Measurements from ENCODE around the gene CENPL. TPM values are rescaled to one million over a fixed set of nuclear protein-coding genes. Genes with fewer than 3 reads are reported as not detected.

The CENPL gene
- total and polyA plus RNA-seq, 10 of the 15 experiments (the other 5 are each of a cell fraction or from before 2014, with no cell fraction given) = 14.9 to 32.1 (median 24.5) TPM

GRCh38 chr1:173857363-173857917 is 32.8 kb upstream of the CENPL start (continued):
- TF ChIP-seq, protein P1, sequence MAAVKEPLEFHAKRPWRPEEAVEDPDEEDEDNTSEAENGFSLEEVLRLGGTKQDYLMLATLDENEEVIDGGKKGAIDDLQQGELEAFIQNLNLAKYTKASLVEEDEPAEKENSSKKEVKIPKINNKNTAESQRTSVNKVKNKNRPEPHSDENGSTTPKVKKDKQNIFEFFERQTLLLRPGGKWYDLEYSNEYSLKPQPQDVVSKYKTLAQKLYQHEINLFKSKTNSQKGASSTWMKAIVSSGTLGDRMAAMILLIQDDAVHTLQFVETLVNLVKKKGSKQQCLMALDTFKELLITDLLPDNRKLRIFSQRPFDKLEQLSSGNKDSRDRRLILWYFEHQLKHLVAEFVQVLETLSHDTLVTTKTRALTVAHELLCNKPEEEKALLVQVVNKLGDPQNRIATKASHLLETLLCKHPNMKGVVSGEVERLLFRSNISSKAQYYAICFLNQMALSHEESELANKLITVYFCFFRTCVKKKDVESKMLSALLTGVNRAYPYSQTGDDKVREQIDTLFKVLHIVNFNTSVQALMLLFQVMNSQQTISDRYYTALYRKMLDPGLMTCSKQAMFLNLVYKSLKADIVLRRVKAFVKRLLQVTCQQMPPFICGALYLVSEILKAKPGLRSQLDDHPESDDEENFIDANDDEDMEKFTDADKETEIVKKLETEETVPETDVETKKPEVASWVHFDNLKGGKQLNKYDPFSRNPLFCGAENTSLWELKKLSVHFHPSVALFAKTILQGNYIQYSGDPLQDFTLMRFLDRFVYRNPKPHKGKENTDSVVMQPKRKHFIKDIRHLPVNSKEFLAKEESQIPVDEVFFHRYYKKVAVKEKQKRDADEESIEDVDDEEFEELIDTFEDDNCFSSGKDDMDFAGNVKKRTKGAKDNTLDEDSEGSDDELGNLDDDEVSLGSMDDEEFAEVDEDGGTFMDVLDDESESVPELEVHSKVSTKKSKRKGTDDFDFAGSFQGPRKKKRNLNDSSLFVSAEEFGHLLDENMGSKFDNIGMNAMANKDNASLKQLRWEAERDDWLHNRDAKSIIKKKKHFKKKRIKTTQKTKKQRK (IDR thresholded peaks at IDR 0.05; ENCODE audit: low read depth, low read length) = no peak
- no peak for TF ChIP-seq EP300 (IDR thresholded peaks at IDR 0.05; ENCODE audit: borderline replicate concordance in 1 of 2, control insufficient read depth in 1 of 2, low read depth in 2 of 2, low read length in 2 of 2)
- TF ChIP-seq SPI1 (IDR thresholded peaks at IDR 0.05; ENCODE audit: borderline replicate concordance, insufficient read depth, low read depth, low read length) = no peak

- no peak for FAIRE-seq
- CTCF ChIA-PET = no interaction called here
- Histone ChIP-seq H3K4me2 (ENCODE audit: control insufficient read depth, insufficient read depth) (no peak overlapping the region), H3K79me2 (ENCODE audit: control insufficient read depth, insufficient read depth, low read length) (no peaks in the 10 kb centered on the region), H4K20me1 (ENCODE audit: control insufficient read depth, insufficient read depth) (no peaks in the 10 kb centered on the region), H3K27ac (ENCODE audit: control insufficient read depth, insufficient read depth) (no peak overlapping the region), H3K27me3 (replicated peaks in 1 of 2; ENCODE audit: control insufficient read depth in 2 of 2, insufficient read depth in 2 of 2, low read length in 1 of 2) (no peaks in the 10 kb centered on the region), H3K4me3 (no peak overlapping the region), H3K4me1 (ENCODE audit: control insufficient read depth, insufficient read depth, low read length) (no peaks in the 10 kb centered on the region), H2AFZ (ENCODE audit: control insufficient read depth, low read depth, low read length) (no peak overlapping the region), H3K36me3 (ENCODE audit: control insufficient read depth in 2 of 2, insufficient read depth in 2 of 2, low read length in 1 of 2) (peaks cover 1 to 12% of the 10 kb centered on the region in 2 experiments), H3K9ac (ENCODE audit: control insufficient read depth, insufficient read depth, low read length) (no peak overlapping the region), H3K9me3 (replicated peaks; ENCODE audit: control insufficient read depth, insufficient read depth, low read length) (no peaks in the 10 kb centered on the region)
- in situ Hi-C loops (cut with MboI) = no loop called here
- RAD21 ChIA-PET (ENCODE audit: unreplicated experiment) = no interaction called here
- 100% methylated on average over 2 of the region's 2 CpGs for WGBS (ENCODE audit: insufficient coverage, insufficient replicate concordance, low lambda C conversion rate, missing lambda C conversion rate)
- POLR2A ChIA-PET = no interaction called here
- SMC1A ChIA-PET (ENCODE audit: uncharacterized antibody, unreplicated experiment) = interaction anchor here (0.8 kb wide), 1 partner anchor 34 kb away, joined by 3 read pairs; no protein-coding TSS in a partner anchor
- intact Hi-C loops (cut with micrococcal nuclease; ENCODE audit: unreplicated experiment) = no loop called here
- BruUV-seq (replicated peaks) = no TSS peak
- no peak for DNase-seq (ENCODE audit: low read depth, low spot score)
- TF ChIP-seq SREBF2 (IDR thresholded peaks at IDR 0.05; ENCODE audit: low read length) (no peak), KAT2A (conservative IDR thresholded peaks at IDR 0.05; ENCODE audit: control insufficient read depth, low read depth, low read length) (no peak), FOXK2 (IDR thresholded peaks at IDR 0.05) (no peak), BHLHE40 (IDR thresholded peaks at IDR 0.05; ENCODE audit: borderline replicate concordance in 1 of 2, low read depth in 2 of 2, low read length in 1 of 2) (no peak), NFYA (IDR thresholded peaks at IDR 0.05; ENCODE audit: borderline replicate concordance, low read depth, low read length) (no peak), NFIC (IDR thresholded peaks at IDR 0.05; ENCODE audit: low read depth, low read length) (no peak), E2F8 (IDR thresholded peaks at IDR 0.05; ENCODE audit: low read depth, partially characterized antibody) (no peak), MYC (IDR thresholded peaks at IDR 0.05; ENCODE audit: insufficient read depth, insufficient read length, insufficient replicate concordance, low read length, severe bottlenecking) (no peak), MEF2B (IDR thresholded peaks at IDR 0.05; ENCODE audit: partially characterized antibody, poor library complexity, severe bottlenecking) (no peak)
- ATAC-seq = no peak
Measured at GRCh38 chr1:173856903-173857302, 32.2 kb upstream of the CENPL start.

Measured in GM12878 (cell line).